SH-SY5Y (cell line): Measurements from ENCODE around the gene EIPR1.

Experiments
- GATA2 ChIP-seq: IDR thresholded peaks from 2 replicates; pipeline ENCODE4 v1.6.1; 2011; ENCODE audit warnings: mild to moderate bottlenecking, low read depth, low read length
- GATA3 ChIP-seq: IDR thresholded peaks from 2 replicates; pipeline ENCODE4 v1.6.1; 2011; ENCODE audit warnings: low read depth, mild to moderate bottlenecking, low read length, moderate library complexity

DNA sequence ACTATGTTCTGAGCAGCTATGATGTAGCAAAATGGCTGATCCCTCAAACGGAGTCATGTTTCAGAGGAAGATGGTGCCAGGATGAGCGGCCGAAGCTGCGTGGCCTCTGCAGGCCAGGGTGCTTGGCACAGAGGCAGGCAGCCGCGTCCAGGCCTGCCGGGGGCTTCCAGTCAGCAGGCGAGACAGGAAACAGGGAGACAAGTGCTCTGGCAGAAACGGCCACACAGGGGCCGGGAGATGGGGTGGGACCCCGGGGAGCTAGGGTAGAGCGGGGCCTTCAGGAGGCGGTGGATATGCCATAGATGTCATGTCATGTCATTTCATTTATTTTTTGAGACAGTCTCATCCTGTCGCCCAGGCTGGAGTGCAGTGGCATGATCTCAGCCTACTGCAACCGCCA, 50.7 kb downstream of the EIPR1 start:
- no peak for TF ChIP-seq GATA2
- no peak for TF ChIP-seq GATA3
